Osteocyte (in vitro differentiated cells): ENCODE results near the gene MTFP1. TPM values are rescaled to one million over a fixed set of nuclear protein-coding genes. Genes with fewer than 3 reads are reported as not detected.

Experiments
- DNase-seq: peaks from one replicate; pipeline ENCODE4 v3.0.0; 2021; ENCODE audit warnings: mixed read lengths; ENCODE audit not compliant: unreplicated experiment; ENCODE audit errors: extremely low spot score
- H3K27ac Mint-ChIP-seq: one replicate; pipeline ENCODE4 v1.8.0; 2021; ENCODE audit warnings: mild to moderate bottlenecking, mixed read lengths; ENCODE audit not compliant: unreplicated experiment
- H3K27me3 Mint-ChIP-seq: one replicate; pipeline ENCODE4 v1.8.0; 2021; ENCODE audit warnings: mixed read lengths; ENCODE audit not compliant: unreplicated experiment
- H3K36me3 Mint-ChIP-seq: one replicate; pipeline ENCODE4 v1.8.0; 2021; ENCODE audit warnings: mixed read lengths; ENCODE audit not compliant: unreplicated experiment
- H3K4me1 Mint-ChIP-seq: one replicate; pipeline ENCODE4 v1.8.0; 2021; ENCODE audit warnings: mixed read lengths; ENCODE audit not compliant: unreplicated experiment
- H3K4me3 Mint-ChIP-seq: one replicate; pipeline ENCODE4 v1.8.0; 2021; ENCODE audit warnings: mild to moderate bottlenecking, moderate library complexity, mixed read lengths; ENCODE audit not compliant: unreplicated experiment
- H3K9me3 Mint-ChIP-seq: one replicate; pipeline ENCODE4 v1.8.0; 2021; ENCODE audit warnings: mixed read lengths; ENCODE audit not compliant: unreplicated experiment
- total RNA-seq: library from RNA; stranded (reverse); gene quantifications from 2 replicates; pipeline ENCODE4 v1.2.1, GENCODE V29; 2021
- TF ChIP-seq, protein P1 (sequence below): fragments of 200-600 bp; sonication (generic); IDR thresholded peaks from 2 replicates; pipeline ENCODE4 v1.5.0; 2021; ENCODE audit warnings: antibody characterized with exemption, mild to moderate bottlenecking, moderate library complexity

MTFP1 gene
- total RNA-seq, 1 donor from 2014 or later, result 10.5 TPM

DNA sequence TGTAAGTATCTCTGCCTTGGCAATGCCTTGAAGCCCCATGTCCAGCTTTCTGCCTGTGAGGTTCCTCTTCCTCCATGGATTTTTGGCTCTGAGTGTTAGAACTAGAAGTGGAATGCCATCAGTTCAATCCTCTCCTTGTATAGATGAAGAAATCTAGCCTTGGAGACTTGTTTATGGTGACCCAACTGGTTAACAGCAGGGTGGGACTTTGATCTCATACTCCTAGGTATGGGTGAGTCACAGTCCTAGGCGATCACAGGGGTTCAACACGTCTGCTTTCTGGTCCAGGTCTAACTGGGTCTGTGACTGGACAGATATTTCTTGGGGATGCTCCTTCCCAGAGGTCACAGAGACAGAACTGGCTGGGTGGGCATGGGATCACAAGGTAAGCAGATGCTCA is 9.2 kb upstream of the MTFP1 start:
- H3K27me3 Mint-ChIP-seq, result no peaks in the 10 kb centered on the region
- H3K4me3 Mint-ChIP-seq, result no peak overlapping the region
- no peaks in the 10 kb centered on the region for H3K9me3 Mint-ChIP-seq
- H3K27ac Mint-ChIP-seq, result no peak overlapping the region
- TF ChIP-seq, protein P1, sequence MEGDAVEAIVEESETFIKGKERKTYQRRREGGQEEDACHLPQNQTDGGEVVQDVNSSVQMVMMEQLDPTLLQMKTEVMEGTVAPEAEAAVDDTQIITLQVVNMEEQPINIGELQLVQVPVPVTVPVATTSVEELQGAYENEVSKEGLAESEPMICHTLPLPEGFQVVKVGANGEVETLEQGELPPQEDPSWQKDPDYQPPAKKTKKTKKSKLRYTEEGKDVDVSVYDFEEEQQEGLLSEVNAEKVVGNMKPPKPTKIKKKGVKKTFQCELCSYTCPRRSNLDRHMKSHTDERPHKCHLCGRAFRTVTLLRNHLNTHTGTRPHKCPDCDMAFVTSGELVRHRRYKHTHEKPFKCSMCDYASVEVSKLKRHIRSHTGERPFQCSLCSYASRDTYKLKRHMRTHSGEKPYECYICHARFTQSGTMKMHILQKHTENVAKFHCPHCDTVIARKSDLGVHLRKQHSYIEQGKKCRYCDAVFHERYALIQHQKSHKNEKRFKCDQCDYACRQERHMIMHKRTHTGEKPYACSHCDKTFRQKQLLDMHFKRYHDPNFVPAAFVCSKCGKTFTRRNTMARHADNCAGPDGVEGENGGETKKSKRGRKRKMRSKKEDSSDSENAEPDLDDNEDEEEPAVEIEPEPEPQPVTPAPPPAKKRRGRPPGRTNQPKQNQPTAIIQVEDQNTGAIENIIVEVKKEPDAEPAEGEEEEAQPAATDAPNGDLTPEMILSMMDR, result no peak
- H3K4me1 Mint-ChIP-seq, result peaks cover 17% of the 10 kb centered on the region
- H3K36me3 Mint-ChIP-seq, result peaks cover 45% of the 10 kb centered on the region
- DNase-seq, result no peak

DNA sequence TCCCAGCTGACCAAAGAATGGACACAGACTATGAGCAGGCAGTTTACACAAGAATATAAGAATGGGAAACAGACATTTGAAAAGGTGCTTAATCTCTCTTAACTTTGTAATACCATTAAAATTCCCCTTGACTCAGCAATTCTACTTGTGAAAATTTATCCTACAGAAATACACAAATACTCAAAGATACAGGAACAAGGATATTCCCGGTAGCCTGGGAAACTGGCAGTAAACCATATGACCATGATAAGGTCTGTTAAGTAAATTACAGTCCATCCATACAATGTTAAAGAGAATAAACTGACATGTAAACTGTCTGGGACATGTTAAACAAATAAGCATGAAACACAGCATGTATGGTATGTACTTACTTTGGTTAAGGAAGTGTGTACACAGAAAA is 8.7 kb upstream of the MTFP1 start:
- no peak overlapping the region for H3K27ac Mint-ChIP-seq
- peaks cover 42% of the 10 kb centered on the region for H3K36me3 Mint-ChIP-seq
- no peaks in the 10 kb centered on the region for H3K9me3 Mint-ChIP-seq
- no peak for DNase-seq
- no peak overlapping the region for H3K4me3 Mint-ChIP-seq
- no peaks in the 10 kb centered on the region for H3K27me3 Mint-ChIP-seq
- peaks cover 21% of the 10 kb centered on the region for H3K4me1 Mint-ChIP-seq
- TF ChIP-seq, protein P1, result no peak

DNA sequence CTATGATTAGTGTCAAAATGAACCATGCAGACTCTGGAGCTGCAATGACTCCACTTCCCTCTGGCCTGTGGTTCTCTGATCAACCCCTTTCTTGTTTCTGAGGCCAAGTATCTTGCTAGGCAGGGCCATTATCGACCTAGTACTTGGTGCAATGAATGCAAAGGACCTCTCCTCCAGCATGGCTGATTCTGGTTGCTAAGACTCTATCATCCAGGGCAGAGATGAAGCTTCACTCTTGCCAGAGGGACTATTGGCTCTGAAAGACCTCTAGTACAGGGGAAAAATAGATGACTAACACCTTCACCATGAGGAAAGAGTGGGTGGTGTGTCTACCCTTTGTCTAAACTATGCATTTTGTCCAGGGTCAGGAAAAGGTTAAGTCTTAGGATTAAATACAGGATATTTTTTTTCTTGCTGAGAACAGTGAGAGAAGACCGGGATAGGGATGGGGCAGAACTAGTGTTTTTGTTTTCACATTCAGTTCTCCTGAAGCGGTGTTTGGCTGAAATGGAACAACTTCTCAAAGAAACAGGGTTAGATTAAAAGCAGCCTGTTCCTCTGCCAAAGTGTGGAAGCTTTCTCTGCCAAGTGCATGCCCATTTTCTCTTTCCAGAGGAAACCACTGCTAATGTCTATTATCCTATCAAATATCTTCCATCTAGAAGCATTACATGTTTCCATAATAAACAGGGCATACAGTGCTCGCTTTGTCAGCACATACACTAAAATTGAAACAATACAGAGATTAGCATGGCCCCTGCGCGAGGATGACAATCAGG is 5.0 kb upstream of the MTFP1 start:
- no peak for DNase-seq
- TF ChIP-seq, protein P1, result no peak
- H3K4me3 Mint-ChIP-seq, result no peak overlapping the region
- no peaks in the 10 kb centered on the region for H3K27me3 Mint-ChIP-seq
- H3K4me1 Mint-ChIP-seq, result peaks cover 42% of the 10 kb centered on the region
- H3K9me3 Mint-ChIP-seq, result no peaks in the 10 kb centered on the region
- peaks cover 30% of the 10 kb centered on the region for H3K36me3 Mint-ChIP-seq
- peak overlapping the region; percentile 82 for H3K27ac Mint-ChIP-seq

DNA sequence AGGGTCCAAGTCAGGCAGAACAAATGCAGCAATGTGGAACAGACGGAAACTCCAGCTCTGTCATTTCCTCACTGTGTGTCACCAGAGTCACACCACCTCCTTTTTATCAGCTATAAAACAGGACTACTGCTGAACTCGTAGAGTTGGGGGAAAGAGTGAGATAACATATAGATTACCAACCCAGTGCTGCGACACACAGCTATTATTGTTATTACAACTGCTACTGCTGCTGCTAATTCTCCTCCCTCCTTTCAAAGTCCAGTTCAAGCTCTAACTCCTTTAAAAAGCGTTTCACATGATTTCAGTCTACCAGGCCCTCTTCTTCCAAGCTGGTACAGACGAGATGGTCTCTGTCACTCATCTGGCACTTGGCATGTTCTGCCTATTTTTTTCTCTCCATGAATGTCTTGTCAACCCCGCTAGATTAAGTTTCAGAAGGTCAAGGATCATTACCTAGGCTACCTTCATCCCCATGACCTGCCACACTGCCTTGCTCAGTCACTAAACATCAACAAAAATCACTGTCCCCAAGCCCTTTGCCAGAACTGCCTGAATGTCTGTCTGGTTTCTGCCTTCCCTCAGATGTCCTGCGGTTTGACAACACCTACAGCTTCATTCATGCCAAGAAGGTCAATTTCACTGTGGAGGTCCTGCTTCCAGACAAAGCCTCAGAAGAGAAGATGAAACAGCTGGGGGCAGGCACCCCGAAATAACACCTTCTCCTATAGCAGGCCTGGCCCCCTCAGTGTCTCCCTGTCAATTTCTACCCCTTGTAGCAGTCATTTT is 3.7 kb upstream of the MTFP1 start:
- peak overlapping the region; percentile 86 for H3K4me3 Mint-ChIP-seq
- DNase-seq, result no peak
- no peaks in the 10 kb centered on the region for H3K27me3 Mint-ChIP-seq
- peaks cover 51% of the 10 kb centered on the region for H3K4me1 Mint-ChIP-seq
- H3K9me3 Mint-ChIP-seq, result no peaks in the 10 kb centered on the region
- peak overlapping the region; percentile 94 for H3K27ac Mint-ChIP-seq
- H3K36me3 Mint-ChIP-seq, result peaks cover 17% of the 10 kb centered on the region
- TF ChIP-seq, protein P1, result no peak
